ENCODE results near the gene SNTN.

DNA sequence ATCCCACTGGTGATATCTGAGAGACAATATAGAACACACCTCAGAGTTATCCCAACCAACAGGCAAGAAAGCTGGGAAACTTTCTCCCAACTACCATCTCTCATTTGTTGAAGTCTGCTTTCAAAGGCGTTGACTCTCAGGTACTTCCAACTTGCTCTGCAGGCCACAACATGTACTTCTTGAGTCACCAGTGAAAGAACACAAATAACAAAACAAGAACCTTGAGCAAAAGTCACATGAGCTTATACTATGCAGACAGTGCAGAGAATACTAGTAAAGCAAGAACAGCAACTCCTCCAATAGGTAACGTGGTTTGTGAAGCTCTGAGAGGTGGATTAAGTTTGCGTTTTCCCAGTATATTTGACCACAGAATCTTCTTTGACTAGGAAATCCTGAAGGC lies 20.6 kb downstream of the SNTN start:
- TF ChIP-seq CHD2 (IDR thresholded peaks at IDR 0.05; ENCODE audit: low read depth, low read length) (no peak), SMC3 (conservative IDR thresholded peaks at IDR 0.05; ENCODE audit: insufficient read depth, low read depth, low read length) (no peak), HNRNPH1 (optimal IDR thresholded peaks at IDR 0.05; ENCODE audit: low read depth, low read length) (no peak), ELF4 (CRISPR knock-in tag; IDR thresholded peaks at IDR 0.05) (no peak), RBFOX2 (IDR thresholded peaks at IDR 0.05; ENCODE audit: low read depth, low read length) (no peak), FOXA3 (CRISPR knock-in tag; conservative IDR thresholded peaks at IDR 0.05 in 1 of 2, IDR thresholded peaks at IDR 0.05 in 1 of 2) (no peak), PPARD (CRISPR knock-in tag; IDR thresholded peaks at IDR 0.05) (no peak), ARNT (IDR thresholded peaks at IDR 0.05) (no peak), NR2F6 (CRISPR knock-in tag; IDR thresholded peaks at IDR 0.05) (no peak), FOSL1 (tag; conservative IDR thresholded peaks at IDR 0.05) (no peak), SRF (CRISPR knock-in tag; IDR thresholded peaks at IDR 0.05) (no peak)
- TF ChIP-seq, protein P1, sequence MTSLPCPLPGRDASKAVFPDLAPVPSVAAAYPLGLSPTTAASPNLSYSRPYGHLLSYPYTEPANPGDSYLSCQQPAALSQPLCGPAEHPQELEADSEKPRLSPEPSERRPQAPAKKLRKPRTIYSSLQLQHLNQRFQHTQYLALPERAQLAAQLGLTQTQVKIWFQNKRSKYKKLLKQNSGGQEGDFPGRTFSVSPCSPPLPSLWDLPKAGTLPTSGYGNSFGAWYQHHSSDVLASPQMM (CRISPR knock-in tag; IDR thresholded peaks at IDR 0.05) = no peak
- TF ChIP-seq, protein P2, sequence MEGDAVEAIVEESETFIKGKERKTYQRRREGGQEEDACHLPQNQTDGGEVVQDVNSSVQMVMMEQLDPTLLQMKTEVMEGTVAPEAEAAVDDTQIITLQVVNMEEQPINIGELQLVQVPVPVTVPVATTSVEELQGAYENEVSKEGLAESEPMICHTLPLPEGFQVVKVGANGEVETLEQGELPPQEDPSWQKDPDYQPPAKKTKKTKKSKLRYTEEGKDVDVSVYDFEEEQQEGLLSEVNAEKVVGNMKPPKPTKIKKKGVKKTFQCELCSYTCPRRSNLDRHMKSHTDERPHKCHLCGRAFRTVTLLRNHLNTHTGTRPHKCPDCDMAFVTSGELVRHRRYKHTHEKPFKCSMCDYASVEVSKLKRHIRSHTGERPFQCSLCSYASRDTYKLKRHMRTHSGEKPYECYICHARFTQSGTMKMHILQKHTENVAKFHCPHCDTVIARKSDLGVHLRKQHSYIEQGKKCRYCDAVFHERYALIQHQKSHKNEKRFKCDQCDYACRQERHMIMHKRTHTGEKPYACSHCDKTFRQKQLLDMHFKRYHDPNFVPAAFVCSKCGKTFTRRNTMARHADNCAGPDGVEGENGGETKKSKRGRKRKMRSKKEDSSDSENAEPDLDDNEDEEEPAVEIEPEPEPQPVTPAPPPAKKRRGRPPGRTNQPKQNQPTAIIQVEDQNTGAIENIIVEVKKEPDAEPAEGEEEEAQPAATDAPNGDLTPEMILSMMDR (IDR thresholded peaks at IDR 0.05 in 2 of 3, conservative IDR thresholded peaks at IDR 0.05 in 1 of 3; ENCODE audit: insufficient read depth in 2 of 3, low read depth in 1 of 3, low read length in 3 of 3) = no peak

Measured in K562 (cell line).